NCI-H226 (cell line): ENCODE results near the gene ASCC1.
"Not testable (repeated sequence)": the region's sequence is repeated elsewhere in the genome, so short reads cannot be mapped to it uniquely, and the experiment has no call there.

Experiments used
- DNase-seq: peaks from one replicate; pipeline ENCODE4 v3.0.0-alpha.2; 2015

The ASCC1 gene

GRCh38 chr10:72123616-72124015 is 92.5 kb downstream of the ASCC1 start:
- DNase-seq, result no peak

GRCh38 chr10:72122221-72122620 is 93.9 kb downstream of the ASCC1 start:
- no peak for DNase-seq

DNA sequence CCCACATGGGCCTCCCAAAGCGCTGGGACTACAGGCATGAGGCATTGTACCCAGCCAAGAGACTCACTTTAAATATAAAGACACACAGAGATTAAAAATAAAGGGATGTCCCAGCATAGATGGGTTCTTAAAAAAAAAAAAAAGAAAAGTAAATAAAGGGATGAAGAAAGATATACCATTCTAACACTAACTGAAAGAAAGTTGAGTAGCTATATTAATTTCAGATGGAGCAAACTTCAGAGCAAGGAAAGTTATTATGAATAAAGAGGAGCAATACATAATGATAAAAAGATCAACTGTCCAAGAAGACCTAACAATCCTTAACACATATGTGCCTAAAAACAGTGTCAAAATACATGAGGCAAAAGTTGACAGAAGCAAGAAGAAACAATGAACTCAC is 94.7 kb downstream of the ASCC1 start:
- DNase-seq, result no peak

DNA sequence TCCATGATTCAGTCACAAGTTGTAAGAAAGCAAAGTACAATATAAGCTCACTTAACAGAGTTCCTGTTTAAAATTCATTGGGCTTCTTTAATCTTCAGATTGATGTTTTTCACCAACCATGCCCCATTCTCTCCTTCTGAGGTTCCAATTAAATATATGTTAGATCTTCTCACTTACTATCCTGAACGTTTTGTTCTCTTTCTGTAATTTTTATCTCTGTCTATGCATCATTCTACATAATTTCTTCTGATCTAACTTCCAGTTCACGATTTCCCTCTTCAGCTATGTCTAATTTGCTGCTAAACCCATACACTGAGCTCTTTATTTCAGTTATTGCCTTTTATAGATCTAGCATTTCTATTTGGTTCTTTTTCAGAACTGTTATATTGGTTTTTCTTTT is 99.7 kb downstream of the ASCC1 start:
- no peak for DNase-seq

DNA sequence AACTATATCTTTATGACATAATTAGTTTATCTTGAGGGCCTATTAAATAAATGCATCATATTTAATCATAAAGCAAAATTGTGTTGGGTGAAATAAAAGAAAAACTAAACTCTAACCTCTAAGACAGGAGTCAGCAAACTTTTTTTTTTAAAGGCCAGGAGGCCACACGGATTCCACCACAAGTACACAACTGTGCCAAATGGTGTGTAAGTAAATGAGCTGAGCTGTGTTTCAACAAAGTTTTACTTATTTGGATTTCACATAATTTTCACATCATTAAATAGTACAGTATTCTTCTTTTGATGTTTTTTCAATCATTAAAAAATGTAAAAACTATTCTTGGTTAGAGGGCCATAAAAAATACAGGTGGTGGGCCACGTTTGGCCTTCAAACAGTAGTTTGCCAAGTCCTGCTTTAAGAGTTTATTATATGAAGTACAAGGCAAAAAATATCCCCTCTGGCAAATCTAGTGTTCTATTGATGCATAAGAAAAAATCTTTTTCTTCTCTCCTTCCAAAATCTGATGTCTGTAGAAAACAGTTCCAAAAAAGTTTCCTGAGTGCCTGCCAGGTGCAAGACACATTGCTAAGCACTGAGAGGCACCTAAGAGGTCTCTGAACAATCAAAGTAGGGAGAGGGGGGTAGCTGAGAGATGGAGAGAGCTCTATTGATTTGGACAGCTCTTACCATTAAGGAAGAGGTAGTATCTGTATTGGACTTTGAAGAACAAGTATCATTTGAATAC is 101.2 kb downstream of the ASCC1 start:
- DNase-seq, result no peak

- DNase-seq, result no peak
These were observed 105.2 kb downstream of the ASCC1 start for GRCh38 chr10:72110673-72111401.

GRCh38 chr10:72109636-72110157 is 106.4 kb downstream of the ASCC1 start:
- no peak for DNase-seq

DNA sequence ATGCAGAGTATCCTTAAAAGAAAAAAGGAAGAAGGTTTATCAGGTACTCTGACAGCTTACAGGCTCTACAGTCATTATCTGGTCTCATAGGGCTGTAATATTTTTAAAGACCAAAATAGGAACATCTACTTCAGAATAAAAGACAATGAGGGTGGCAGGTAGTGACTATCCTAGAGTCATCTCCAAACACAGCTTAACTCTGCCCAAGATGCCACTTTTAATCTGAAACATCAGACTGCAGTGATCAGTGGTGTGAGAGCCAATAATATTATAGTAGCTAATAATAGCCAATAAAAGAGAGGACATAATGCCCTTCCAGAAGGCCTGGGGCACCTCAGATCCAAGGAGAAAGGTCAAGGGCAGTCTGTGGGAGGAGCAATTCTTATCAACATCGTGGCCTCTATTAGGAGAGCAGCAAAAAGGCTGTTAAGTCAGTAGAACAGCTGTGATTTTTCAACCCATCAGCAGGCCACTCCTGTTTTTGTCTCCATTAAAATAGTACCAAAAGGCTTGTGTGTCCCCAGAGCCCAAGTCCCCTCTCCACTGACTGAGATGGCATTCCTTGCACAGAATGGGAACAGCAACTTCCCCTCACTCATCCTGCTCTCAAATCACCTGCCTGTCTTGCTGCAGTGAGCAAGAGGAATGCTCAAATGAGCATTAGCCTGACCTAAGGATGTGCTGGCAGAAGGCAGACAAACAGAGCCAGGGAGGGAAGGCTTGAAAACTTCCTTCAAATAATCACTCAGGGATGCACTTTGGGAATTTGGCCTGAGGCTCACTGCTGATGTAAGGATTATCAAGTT is 107.0 kb downstream of the ASCC1 start:
- peak; percentile 89 for DNase-seq

DNA sequence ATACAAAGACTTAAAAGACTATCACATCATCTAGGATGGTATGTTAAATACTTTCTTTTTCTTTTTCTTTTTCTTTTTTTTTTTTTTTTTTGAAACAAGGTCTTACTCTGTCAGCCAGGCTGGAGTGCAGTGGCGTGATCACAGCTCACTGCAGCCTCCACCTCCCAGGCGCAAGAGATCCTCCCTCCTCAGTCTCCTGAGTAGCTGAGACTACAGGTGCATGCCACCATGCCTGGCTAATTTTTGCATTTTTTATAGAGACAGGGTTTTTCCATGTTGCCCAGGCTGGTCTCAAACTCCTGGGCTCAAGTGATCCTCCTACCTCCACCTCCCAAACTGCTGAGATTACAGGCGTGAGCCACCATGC is 108.1 kb downstream of the ASCC1 start:
- not testable (repeated sequence) for DNase-seq

GRCh38 chr10:72107325-72108003 is 108.6 kb downstream of the ASCC1 start:
- peak; percentile 90 for DNase-seq

GRCh38 chr10:72106896-72107295 is 109.2 kb downstream of the ASCC1 start:
- DNase-seq, result no peak

DNA sequence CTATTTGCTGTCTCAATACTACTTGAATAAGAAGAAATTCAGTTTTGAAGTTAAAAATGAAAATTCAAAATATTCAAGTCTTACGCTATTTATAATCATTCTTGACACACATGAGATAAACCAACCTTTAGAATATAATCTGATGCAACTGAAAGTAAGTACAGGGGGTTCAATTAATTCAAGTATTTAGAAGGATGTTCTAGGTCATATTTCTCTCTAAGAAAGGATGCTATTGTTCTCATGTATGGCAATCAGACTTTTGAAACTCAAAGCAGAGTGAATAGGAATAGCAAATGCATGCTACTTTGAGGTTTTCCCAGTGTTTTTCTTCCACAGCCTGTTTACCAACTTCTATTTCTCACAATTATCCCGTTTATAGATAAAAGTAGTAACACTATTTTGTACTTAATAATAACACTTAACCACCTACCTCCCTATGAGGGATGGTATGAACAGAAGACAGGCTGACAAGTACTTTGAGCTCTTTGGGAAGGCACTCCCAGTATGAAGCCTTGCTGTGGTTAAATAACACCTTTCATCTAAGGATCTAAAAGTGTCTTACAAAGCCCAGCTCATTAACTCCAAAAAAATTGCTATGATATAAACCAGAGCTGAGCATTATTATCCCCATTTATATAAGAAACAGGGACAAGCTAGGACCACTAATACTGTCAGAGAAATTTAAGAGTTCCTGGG is 109.8 kb downstream of the ASCC1 start:
- no peak for DNase-seq

DNA sequence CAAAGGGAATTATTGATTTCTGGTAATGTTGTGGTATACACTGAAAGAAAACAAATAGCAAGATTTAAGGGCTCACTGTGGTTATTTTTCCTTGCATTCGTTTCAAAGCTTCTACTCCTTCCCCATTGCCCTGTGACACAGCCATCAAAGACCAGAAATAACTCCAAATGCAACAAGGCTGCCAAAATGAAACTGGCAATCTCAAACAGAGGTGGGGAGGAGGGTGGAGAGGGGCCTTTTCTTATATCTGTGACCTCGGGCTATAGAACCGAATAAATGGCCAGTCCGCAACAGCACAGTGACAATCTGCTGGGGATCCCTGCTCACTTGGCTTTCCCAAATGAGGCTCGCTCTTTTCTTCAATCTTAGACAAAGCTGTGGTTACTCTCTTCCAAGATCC is 110.4 kb downstream of the ASCC1 start:
- no peak for DNase-seq

DNA sequence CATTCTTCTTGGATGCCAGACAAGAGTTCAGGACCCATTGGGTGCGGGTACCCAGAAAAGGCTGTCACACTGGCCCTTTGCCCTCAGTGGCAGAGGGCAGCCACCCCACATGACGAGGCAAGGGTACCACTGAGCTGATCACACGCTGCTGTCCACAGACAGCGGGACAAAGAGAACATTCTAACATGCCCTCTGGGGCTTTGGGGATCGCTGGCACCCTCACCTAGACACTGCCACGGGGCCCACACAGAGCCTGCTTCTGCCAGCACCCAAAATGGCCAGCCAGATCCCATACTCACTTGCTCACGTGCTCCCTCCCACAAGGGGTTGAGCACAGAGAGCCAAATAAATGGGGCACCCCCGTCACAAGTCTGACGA is 111.0 kb downstream of the ASCC1 start:
- DNase-seq, result no peak

- DNase-seq, result no peak
These were observed 111.5 kb downstream of the ASCC1 start for GRCh38 chr10:72104472-72105097.

DNA sequence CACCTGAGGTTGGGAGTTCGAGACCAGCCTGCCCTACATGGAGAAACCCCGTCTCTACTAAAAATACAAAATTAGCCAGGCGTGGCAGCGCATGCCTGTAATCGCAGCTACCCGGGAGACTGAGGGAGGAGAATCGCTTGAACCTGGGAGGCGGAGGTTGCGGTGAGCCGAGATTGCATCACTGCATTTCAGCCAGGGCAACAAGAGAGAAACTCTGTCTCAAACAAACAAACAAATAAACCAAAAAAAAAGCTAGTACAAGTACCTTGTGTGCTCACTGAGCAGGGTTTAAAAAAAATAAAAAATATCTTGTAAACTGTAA is 116.5 kb downstream of the ASCC1 start:
- no peak for DNase-seq

DNA sequence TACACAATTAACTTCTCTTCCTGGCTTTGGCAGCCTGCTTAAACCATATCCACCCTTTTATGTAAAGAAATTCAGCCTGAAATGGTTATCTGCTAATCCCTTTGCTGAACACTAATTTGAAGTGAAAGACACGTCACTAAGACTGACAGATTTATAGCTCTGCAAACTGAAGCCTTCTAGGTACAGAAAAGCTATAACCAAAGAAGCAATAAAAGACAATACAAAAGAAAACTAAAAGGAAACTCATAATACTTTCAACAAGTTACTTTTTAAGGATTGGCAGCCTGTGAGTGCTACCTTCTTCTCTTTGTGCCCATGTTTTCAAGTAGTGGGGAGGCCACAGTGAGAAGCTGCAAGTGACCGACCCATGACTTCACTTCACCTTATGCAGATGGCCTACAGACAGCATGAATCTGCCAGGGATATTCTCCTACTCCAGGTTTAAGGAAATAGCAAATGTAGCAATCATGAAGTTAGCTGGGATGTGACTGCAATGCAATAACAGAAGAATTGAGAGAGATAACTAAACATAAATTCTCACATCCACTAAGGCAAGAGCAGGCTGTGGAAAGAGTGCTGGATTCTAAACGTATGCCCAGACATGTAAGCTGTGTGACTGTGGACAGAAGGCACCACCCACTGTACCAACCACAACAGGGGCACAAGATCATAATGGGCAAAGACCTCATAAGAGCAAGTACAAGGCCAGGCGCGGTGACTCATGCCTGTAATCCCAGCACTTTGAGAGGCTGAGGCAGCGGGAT is 117.1 kb downstream of the ASCC1 start:
- peak; percentile 38 for DNase-seq

- DNase-seq, result no peak
These were observed 117.7 kb downstream of the ASCC1 start for GRCh38 chr10:72098301-72098835.

GRCh38 chr10:72097448-72098300 is 118.4 kb downstream of the ASCC1 start:
- DNase-seq, result peak; percentile 93
